Measurements from ENCODE around the gene SLC29A3. TPM values are rescaled to one million over a fixed set of nuclear protein-coding genes. Genes with fewer than 3 reads are reported as not detected.

SLC29A3 gene
- total and polyA plus RNA-seq, 2 experiments from 2014 or later, result 10.3 to 12.3 TPM

DNA sequence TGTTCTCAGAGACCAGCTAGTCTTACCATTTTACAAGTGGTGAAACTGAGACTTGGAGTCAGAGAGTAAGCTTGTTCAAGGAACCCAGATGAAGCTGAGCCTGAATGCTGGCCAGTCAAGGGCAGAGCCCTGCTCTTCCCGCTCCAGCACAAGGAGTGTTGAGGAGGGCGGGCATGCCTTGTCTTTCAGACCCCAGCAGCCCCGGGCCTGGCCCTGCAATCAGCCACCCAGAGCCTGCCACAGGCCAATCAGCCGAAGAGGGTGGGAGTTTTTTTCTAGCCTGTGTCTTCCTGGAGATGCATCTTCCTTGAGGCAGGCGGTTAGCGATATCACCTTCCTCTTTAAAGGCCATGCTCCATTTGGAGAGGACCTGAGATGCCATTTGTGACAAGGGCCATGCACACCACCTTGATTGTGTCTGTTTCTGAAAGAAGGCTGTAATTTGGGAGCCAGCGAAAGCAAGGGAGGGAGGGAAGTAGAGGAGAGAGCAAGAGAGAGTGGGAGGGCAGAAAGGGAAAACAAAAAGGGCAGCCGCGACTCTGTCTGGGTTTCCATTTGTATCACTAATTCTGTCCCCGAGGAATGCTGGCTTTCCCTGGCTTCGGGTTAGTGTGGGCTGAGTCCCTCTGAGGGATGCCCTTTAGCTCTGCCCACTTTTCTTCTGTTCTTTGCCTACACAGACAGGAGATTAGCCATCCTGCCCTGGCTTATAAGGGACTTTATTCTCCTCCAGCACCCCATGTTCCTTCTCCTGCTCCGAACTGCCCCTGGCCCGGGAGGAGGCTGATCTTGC lies 85.6 kb downstream of the SLC29A3 start:
- TF ChIP-seq, protein P1, sequence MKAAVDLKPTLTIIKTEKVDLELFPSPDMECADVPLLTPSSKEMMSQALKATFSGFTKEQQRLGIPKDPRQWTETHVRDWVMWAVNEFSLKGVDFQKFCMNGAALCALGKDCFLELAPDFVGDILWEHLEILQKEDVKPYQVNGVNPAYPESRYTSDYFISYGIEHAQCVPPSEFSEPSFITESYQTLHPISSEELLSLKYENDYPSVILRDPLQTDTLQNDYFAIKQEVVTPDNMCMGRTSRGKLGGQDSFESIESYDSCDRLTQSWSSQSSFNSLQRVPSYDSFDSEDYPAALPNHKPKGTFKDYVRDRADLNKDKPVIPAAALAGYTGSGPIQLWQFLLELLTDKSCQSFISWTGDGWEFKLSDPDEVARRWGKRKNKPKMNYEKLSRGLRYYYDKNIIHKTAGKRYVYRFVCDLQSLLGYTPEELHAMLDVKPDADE (IDR thresholded peaks at IDR 0.05), result no peak
- TF ChIP-seq NANOG (IDR thresholded peaks at IDR 0.05; ENCODE audit: borderline replicate concordance), result no peak
- no peak for TF ChIP-seq CREB1 (CRISPR knock-in tag; IDR thresholded peaks at IDR 0.05; ENCODE audit: low read depth)
- TF ChIP-seq STAT1 (IDR thresholded peaks at IDR 0.05; ENCODE audit: unreplicated experiment), result no peak
- TF ChIP-seq ZNF331 (CRISPR knock-in tag; IDR thresholded peaks at IDR 0.05; ENCODE audit: low read depth), result no peak
- no peak for TF ChIP-seq ZNF114 (CRISPR knock-in tag; IDR thresholded peaks at IDR 0.05)
- TF ChIP-seq, protein P2, sequence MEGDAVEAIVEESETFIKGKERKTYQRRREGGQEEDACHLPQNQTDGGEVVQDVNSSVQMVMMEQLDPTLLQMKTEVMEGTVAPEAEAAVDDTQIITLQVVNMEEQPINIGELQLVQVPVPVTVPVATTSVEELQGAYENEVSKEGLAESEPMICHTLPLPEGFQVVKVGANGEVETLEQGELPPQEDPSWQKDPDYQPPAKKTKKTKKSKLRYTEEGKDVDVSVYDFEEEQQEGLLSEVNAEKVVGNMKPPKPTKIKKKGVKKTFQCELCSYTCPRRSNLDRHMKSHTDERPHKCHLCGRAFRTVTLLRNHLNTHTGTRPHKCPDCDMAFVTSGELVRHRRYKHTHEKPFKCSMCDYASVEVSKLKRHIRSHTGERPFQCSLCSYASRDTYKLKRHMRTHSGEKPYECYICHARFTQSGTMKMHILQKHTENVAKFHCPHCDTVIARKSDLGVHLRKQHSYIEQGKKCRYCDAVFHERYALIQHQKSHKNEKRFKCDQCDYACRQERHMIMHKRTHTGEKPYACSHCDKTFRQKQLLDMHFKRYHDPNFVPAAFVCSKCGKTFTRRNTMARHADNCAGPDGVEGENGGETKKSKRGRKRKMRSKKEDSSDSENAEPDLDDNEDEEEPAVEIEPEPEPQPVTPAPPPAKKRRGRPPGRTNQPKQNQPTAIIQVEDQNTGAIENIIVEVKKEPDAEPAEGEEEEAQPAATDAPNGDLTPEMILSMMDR (conservative IDR thresholded peaks at IDR 0.05; ENCODE audit: low read depth in 2 of 2), result no peak
- no peak for TF ChIP-seq EZH2 (IDR thresholded peaks at IDR 0.05; ENCODE audit: low read depth, unreplicated experiment)
- no peak for TF ChIP-seq POLR2AphosphoS5 (IDR thresholded peaks at IDR 0.05; ENCODE audit: low read depth)
- TF ChIP-seq, protein P3, sequence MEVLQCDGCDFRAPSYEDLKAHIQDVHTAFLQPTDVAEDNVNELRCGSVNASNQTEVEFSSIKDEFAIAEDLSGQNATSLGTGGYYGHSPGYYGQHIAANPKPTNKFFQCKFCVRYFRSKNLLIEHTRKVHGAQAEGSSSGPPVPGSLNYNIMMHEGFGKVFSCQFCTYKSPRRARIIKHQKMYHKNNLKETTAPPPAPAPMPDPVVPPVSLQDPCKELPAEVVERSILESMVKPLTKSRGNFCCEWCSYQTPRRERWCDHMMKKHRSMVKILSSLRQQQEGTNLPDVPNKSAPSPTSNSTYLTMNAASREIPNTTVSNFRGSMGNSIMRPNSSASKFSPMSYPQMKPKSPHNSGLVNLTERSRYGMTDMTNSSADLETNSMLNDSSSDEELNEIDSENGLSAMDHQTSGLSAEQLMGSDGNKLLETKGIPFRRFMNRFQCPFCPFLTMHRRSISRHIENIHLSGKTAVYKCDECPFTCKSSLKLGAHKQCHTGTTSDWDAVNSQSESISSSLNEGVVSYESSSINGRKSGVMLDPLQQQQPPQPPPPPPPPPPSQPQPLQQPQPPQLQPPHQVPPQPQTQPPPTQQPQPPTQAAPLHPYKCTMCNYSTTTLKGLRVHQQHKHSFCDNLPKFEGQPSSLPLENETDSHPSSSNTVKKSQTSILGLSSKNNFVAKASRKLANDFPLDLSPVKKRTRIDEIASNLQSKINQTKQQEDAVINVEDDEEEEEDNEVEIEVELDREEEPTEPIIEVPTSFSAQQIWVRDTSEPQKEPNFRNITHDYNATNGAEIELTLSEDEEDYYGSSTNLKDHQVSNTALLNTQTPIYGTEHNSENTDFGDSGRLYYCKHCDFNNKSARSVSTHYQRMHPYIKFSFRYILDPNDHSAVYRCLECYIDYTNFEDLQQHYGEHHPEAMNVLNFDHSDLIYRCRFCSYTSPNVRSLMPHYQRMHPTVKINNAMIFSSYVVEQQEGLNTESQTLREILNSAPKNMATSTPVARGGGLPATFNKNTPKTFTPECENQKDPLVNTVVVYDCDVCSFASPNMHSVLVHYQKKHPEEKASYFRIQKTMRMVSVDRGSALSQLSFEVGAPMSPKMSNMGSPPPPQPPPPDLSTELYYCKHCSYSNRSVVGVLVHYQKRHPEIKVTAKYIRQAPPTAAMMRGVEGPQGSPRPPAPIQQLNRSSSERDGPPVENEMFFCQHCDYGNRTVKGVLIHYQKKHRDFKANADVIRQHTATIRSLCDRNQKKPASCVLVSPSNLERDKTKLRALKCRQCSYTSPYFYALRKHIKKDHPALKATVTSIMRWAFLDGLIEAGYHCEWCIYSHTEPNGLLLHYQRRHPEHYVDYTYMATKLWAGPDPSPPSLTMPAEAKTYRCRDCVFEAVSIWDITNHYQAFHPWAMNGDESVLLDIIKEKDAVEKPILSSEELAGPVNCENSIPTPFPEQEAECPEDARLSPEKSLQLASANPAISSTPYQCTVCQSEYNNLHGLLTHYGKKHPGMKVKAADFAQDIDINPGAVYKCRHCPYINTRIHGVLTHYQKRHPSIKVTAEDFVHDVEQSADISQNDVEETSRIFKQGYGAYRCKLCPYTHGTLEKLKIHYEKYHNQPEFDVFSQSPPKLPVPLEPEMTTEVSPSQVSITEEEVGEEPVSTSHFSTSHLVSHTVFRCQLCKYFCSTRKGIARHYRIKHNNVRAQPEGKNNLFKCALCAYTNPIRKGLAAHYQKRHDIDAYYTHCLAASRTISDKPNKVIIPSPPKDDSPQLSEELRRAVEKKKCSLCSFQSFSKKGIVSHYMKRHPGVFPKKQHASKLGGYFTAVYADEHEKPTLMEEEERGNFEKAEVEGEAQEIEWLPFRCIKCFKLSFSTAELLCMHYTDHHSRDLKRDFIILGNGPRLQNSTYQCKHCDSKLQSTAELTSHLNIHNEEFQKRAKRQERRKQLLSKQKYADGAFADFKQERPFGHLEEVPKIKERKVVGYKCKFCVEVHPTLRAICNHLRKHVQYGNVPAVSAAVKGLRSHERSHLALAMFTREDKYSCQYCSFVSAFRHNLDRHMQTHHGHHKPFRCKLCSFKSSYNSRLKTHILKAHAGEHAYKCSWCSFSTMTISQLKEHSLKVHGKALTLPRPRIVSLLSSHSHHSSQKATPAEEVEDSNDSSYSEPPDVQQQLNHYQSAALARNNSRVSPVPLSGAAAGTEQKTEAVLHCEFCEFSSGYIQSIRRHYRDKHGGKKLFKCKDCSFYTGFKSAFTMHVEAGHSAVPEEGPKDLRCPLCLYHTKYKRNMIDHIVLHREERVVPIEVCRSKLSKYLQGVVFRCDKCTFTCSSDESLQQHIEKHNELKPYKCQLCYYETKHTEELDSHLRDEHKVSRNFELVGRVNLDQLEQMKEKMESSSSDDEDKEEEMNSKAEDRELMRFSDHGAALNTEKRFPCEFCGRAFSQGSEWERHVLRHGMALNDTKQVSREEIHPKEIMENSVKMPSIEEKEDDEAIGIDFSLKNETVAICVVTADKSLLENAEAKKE (CRISPR knock-in tag; IDR thresholded peaks at IDR 0.05), result no peak
- TF ChIP-seq EZH2phosphoT487 (IDR thresholded peaks at IDR 0.05; ENCODE audit: unreplicated experiment), result no peak
- TF ChIP-seq, protein P4, sequence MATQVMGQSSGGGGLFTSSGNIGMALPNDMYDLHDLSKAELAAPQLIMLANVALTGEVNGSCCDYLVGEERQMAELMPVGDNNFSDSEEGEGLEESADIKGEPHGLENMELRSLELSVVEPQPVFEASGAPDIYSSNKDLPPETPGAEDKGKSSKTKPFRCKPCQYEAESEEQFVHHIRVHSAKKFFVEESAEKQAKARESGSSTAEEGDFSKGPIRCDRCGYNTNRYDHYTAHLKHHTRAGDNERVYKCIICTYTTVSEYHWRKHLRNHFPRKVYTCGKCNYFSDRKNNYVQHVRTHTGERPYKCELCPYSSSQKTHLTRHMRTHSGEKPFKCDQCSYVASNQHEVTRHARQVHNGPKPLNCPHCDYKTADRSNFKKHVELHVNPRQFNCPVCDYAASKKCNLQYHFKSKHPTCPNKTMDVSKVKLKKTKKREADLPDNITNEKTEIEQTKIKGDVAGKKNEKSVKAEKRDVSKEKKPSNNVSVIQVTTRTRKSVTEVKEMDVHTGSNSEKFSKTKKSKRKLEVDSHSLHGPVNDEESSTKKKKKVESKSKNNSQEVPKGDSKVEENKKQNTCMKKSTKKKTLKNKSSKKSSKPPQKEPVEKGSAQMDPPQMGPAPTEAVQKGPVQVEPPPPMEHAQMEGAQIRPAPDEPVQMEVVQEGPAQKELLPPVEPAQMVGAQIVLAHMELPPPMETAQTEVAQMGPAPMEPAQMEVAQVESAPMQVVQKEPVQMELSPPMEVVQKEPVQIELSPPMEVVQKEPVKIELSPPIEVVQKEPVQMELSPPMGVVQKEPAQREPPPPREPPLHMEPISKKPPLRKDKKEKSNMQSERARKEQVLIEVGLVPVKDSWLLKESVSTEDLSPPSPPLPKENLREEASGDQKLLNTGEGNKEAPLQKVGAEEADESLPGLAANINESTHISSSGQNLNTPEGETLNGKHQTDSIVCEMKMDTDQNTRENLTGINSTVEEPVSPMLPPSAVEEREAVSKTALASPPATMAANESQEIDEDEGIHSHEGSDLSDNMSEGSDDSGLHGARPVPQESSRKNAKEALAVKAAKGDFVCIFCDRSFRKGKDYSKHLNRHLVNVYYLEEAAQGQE (IDR thresholded peaks at IDR 0.05; ENCODE audit: unreplicated experiment), result no peak
- TF ChIP-seq JUNB (IDR thresholded peaks at IDR 0.05; ENCODE audit: unreplicated experiment), result no peak
- H3K27me3 Mint-ChIP-seq (ENCODE audit: insufficient read depth, low read depth, poor library complexity), result peaks cover 4% of the 10 kb centered on the region
- no peak overlapping the region for H3K4me3 Mint-ChIP-seq
- Histone ChIP-seq H3K79me2 (replicated peaks; ENCODE audit: insufficient read depth) (no peaks in the 10 kb centered on the region), H3K4me2 (no peak overlapping the region), H3K36me3 (ENCODE audit: insufficient read depth) (no peaks in the 10 kb centered on the region), H3K27me3 (ENCODE audit: insufficient read depth) (peaks cover 8% of the 10 kb centered on the region), H3K4me1 (ENCODE audit: insufficient read depth) (no peaks in the 10 kb centered on the region), H3K9me2 (ENCODE audit: insufficient read depth) (no peaks in the 10 kb centered on the region), H3K4me3 (no peak overlapping the region), H2AFZ (no peak overlapping the region), H4K20me1 (replicated peaks; ENCODE audit: insufficient read depth) (no peaks in the 10 kb centered on the region; the same call in 1 of the 2 replicates), H3F3A (replicated peaks; ENCODE audit: low read depth) (no peaks in the 10 kb centered on the region), H3K27ac (ENCODE audit: low read depth) (no peak overlapping the region)
- DNase-seq (ENCODE audit: low spot score) (no peak), ATAC-seq (peak; percentile 82)
- peaks cover 6% of the 10 kb centered on the region for H3K4me1 Mint-ChIP-seq
- H3K27ac Mint-ChIP-seq, result no peak overlapping the region
- H3K36me3 Mint-ChIP-seq (ENCODE audit: low read depth), result no peaks in the 10 kb centered on the region
- no peaks in the 10 kb centered on the region for H3K9me3 Mint-ChIP-seq

All from GM23338 (cell line).